ENCODE data around the gene AGL.

The AGL gene

DNA sequence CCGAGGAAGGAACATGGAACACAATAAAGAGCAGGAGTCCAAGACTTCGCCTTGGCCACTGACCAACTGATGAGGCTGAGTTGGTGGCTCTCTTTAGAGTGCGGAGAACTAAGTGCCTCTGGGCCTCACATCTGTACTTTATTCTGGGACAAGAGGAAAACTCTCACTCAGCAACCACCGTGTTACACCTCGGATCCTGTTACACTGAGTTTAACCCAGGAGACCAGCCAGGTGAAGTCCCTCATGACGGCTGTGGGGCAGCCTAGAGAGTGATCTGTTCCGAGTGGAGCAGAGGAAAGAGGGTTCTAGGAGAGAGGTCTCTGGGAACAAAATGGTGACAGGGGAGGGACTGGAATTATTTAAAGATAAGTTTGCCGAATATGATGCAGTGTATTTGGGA lies 33.5 kb upstream of the AGL start:
- Histone ChIP-seq H3K4me1 (ENCODE audit: control insufficient read depth, insufficient read depth, low read length) (no peaks in the 10 kb centered on the region), H3K4me3 (ENCODE audit: low read depth, low read length) (no peak overlapping the region)
- CTCF ChIA-PET: no interaction called here

DNA sequence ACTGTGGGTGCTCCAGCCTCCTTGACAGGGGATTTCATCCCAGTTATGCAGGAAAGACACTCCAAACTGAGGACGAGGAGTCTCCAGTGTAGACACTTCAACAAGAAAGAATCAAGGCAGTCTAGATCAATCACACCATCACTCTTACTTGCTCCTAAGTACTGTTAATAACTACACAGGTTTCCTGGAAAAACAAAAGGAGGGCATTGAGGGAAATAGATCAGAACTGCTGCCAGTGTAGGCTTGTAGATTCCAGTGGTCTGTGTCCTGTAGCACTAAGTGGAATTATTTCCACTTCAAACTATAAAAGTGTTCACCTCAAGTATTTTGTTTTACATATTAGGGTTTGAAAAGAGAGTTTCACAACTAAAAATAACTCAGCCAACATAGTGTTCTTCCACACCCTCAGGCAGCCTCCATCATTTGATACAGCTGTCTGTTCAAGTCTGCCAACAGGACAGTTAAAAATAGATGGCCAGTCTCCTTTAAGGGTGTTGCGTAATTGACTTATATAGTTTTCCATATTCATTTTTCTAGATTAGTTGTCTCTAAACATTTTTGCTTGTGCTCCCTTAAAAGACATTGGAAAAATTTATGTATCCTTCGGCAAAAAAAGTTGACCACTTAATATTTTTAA lies 32.0 kb upstream of the AGL start:
- CTCF ChIA-PET: interaction anchor here (0.9 kb wide), 1 partner anchor 217 kb away, joined by 3 read pairs; no protein-coding TSS in a partner anchor
- no peaks in the 10 kb centered on the region for H3K36me3 ChIP-seq (ENCODE audit: control insufficient read depth in 2 of 2, insufficient read depth in 1 of 2, low read length in 2 of 2)
- POLR2A ChIA-PET: no interaction called here
- TF ChIP-seq ZNF585B (tag by site-specific recombination; IDR thresholded peaks at IDR 0.05): no peak
- TF ChIP-seq, protein P1, sequence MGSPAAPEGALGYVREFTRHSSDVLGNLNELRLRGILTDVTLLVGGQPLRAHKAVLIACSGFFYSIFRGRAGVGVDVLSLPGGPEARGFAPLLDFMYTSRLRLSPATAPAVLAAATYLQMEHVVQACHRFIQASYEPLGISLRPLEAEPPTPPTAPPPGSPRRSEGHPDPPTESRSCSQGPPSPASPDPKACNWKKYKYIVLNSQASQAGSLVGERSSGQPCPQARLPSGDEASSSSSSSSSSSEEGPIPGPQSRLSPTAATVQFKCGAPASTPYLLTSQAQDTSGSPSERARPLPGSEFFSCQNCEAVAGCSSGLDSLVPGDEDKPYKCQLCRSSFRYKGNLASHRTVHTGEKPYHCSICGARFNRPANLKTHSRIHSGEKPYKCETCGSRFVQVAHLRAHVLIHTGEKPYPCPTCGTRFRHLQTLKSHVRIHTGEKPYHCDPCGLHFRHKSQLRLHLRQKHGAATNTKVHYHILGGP (tag by site-specific recombination; IDR thresholded peaks at IDR 0.05): no peak
- TF ChIP-seq ZNF155 (tag by site-specific recombination; IDR thresholded peaks at IDR 0.05): no peak
- no peaks in the 10 kb centered on the region for H3K4me1 ChIP-seq (ENCODE audit: control insufficient read depth, insufficient read depth, low read length)
- no peak overlapping the region for H3K27ac ChIP-seq (ENCODE audit: extremely low read depth, low read depth, low read length)
- no peaks in the 10 kb centered on the region for H3K9me3 ChIP-seq (ENCODE audit: control insufficient read depth, insufficient read depth, low read depth, low read length)
- H3K4me3 ChIP-seq (ENCODE audit: low read depth, low read length): no peak overlapping the region

More for the DNA sequence above, 33.5 kb upstream of the AGL start:
- Histone ChIP-seq H3K9me3 (ENCODE audit: control insufficient read depth, insufficient read depth, low read depth, low read length) (no peaks in the 10 kb centered on the region), H3K36me3 (ENCODE audit: control insufficient read depth in 2 of 2, insufficient read depth in 1 of 2, low read length in 2 of 2) (no peaks in the 10 kb centered on the region), H3K27ac (ENCODE audit: extremely low read depth, low read depth, low read length) (no peak overlapping the region)
- TF ChIP-seq GLI2 (tag by site-specific recombination; IDR thresholded peaks at IDR 0.05; ENCODE audit: borderline replicate concordance, low read depth) (no peak), ZNF692 (tag by site-specific recombination; IDR thresholded peaks at IDR 0.05) (no peak), ZNF707 (tag by site-specific recombination; IDR thresholded peaks at IDR 0.05) (no peak), ZBTB21 (tag by site-specific recombination; IDR thresholded peaks at IDR 0.05) (no peak), ZNF624 (tag by site-specific recombination; IDR thresholded peaks at IDR 0.05) (no peak), ZBTB17 (tag by site-specific recombination; IDR thresholded peaks at IDR 0.05) (no peak), ZNF837 (tag by site-specific recombination; IDR thresholded peaks at IDR 0.05) (no peak), YY2 (tag by site-specific recombination; IDR thresholded peaks at IDR 0.05) (no peak)
- POLR2A ChIA-PET: no interaction called here

DNA sequence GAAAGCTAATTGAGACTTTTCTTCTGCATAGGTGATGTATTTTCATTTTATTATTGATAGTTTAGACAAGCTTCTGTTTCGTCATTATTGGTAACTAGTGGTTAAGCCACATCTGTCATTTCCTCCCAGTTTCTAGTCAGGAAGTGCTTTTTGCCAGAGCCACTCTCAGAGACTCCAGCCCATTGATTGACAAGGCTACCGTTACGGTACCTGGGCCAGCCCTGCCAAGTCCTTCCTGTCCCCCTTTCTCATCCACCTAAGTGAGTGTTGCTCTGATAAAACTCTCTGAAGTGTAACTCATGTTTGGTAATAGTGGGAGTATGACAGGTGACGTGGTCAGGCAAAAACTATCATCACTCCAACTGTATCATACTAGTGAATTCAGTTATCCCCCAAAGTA lies 29.6 kb upstream of the AGL start:
- ChIA-PET POLR2A (no interaction called here), CTCF (no interaction called here)
- no peaks in the 10 kb centered on the region for H3K4me1 ChIP-seq (ENCODE audit: control insufficient read depth, insufficient read depth, low read length)
- no peak overlapping the region for H3K4me3 ChIP-seq (ENCODE audit: low read depth, low read length)
- H3K36me3 ChIP-seq (ENCODE audit: control insufficient read depth in 2 of 2, insufficient read depth in 1 of 2, low read length in 2 of 2): no peaks in the 10 kb centered on the region
- TF ChIP-seq GLI4 (tag by site-specific recombination; IDR thresholded peaks at IDR 0.05): no peak
- no peak for TF ChIP-seq ZNF664 (tag by site-specific recombination; IDR thresholded peaks at IDR 0.05)
- no peak for TF ChIP-seq ZFP41 (tag by site-specific recombination; IDR thresholded peaks at IDR 0.05; ENCODE audit: borderline replicate concordance)
- TF ChIP-seq ZNF366 (tag by site-specific recombination; conservative IDR thresholded peaks at IDR 0.05): no peak
- no peak for TF ChIP-seq ZNF214 (tag by site-specific recombination; IDR thresholded peaks at IDR 0.05; ENCODE audit: borderline replicate concordance)
- TF ChIP-seq ZNF529 (tag by site-specific recombination; IDR thresholded peaks at IDR 0.05; ENCODE audit: insufficient replicate concordance): no peak
- TF ChIP-seq, protein P2, sequence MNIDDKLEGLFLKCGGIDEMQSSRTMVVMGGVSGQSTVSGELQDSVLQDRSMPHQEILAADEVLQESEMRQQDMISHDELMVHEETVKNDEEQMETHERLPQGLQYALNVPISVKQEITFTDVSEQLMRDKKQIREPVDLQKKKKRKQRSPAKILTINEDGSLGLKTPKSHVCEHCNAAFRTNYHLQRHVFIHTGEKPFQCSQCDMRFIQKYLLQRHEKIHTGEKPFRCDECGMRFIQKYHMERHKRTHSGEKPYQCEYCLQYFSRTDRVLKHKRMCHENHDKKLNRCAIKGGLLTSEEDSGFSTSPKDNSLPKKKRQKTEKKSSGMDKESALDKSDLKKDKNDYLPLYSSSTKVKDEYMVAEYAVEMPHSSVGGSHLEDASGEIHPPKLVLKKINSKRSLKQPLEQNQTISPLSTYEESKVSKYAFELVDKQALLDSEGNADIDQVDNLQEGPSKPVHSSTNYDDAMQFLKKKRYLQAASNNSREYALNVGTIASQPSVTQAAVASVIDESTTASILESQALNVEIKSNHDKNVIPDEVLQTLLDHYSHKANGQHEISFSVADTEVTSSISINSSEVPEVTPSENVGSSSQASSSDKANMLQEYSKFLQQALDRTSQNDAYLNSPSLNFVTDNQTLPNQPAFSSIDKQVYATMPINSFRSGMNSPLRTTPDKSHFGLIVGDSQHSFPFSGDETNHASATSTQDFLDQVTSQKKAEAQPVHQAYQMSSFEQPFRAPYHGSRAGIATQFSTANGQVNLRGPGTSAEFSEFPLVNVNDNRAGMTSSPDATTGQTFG (tag by site-specific recombination; IDR thresholded peaks at IDR 0.05; ENCODE audit: borderline replicate concordance): no peak
- TF ChIP-seq ZNF548 (tag by site-specific recombination; IDR thresholded peaks at IDR 0.05): no peak
- no peak for TF ChIP-seq ZNF341 (tag by site-specific recombination; IDR thresholded peaks at IDR 0.05; ENCODE audit: low read depth)
- no peak for TF ChIP-seq MEIS1 (CRISPR knock-in tag; IDR thresholded peaks at IDR 0.05; ENCODE audit: borderline replicate concordance)
- no peak overlapping the region for H3K27ac ChIP-seq (ENCODE audit: extremely low read depth, low read depth, low read length)
- H3K9me3 ChIP-seq (ENCODE audit: control insufficient read depth, insufficient read depth, low read depth, low read length): no peaks in the 10 kb centered on the region
